Sigmoid colon (tissue), 3 donors: ENCODE results near the gene DCD.

Source experiments
- POLR2A ChIP-seq, 2 donors: fragments of 450-650 bp; IDR thresholded peaks; one replicate each; pipeline ENCODE4 v1.6.1; 2016; ENCODE audit warnings: antibody characterized with exemption in 2 of 2, mild to moderate bottlenecking in 2 of 2, moderate library complexity in 2 of 2
- TF ChIP-seq, protein P1 (sequence below), 4 experiments: fragments of 450-650 bp in 3 of 4; fragments of 200-600 bp in 1 of 4; IDR thresholded peaks; one replicate each; pipeline ENCODE4 v1.5.1; 2016 to 2019; ENCODE audit warnings: antibody characterized with exemption in 4 of 4, mild to moderate bottlenecking in 3 of 4, moderate library complexity in 2 of 4

GRCh38 chr12:54663603-54664002 is 15.4 kb upstream of the DCD start:
- TF ChIP-seq, protein P1, sequence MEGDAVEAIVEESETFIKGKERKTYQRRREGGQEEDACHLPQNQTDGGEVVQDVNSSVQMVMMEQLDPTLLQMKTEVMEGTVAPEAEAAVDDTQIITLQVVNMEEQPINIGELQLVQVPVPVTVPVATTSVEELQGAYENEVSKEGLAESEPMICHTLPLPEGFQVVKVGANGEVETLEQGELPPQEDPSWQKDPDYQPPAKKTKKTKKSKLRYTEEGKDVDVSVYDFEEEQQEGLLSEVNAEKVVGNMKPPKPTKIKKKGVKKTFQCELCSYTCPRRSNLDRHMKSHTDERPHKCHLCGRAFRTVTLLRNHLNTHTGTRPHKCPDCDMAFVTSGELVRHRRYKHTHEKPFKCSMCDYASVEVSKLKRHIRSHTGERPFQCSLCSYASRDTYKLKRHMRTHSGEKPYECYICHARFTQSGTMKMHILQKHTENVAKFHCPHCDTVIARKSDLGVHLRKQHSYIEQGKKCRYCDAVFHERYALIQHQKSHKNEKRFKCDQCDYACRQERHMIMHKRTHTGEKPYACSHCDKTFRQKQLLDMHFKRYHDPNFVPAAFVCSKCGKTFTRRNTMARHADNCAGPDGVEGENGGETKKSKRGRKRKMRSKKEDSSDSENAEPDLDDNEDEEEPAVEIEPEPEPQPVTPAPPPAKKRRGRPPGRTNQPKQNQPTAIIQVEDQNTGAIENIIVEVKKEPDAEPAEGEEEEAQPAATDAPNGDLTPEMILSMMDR (IDR thresholded peaks at IDR 0.05): no peak
- TF ChIP-seq POLR2A (IDR thresholded peaks at IDR 0.05): no peak
